HG03342 (cell line): Measurements from ENCODE around the gene ABTB1.

Experiments used
- ATAC-seq: cut with Tn5 transposase; IDR thresholded peaks from one replicate; pipeline ENCODE4 v1.9.1; 2021; ENCODE audit warnings: mild to moderate bottlenecking, moderate library complexity; ENCODE audit not compliant: unreplicated experiment

ABTB1 gene

GRCh38 chr3:127717357-127718244, 44.8 kb downstream of the ABTB1 start:
- ATAC-seq = no peak

GRCh38 chr3:127718245-127718915, 45.6 kb downstream of the ABTB1 start:
- no peak for ATAC-seq

GRCh38 chr3:127718916-127719290, 46.2 kb downstream of the ABTB1 start:
- no peak for ATAC-seq

- ATAC-seq = no peak
These were observed 46.6 kb downstream of the ABTB1 start for GRCh38 chr3:127719369-127719768.

- no peak for ATAC-seq
These were observed 47.5 kb downstream of the ABTB1 start for GRCh38 chr3:127720161-127720823.

GRCh38 chr3:127720985-127721935, 48.5 kb downstream of the ABTB1 start:
- ATAC-seq = no peak

- no peak for ATAC-seq
These were observed 49.5 kb downstream of the ABTB1 start for GRCh38 chr3:127722091-127722784.

- no peak for ATAC-seq
These were observed 50.3 kb downstream of the ABTB1 start for GRCh38 chr3:127723011-127723567.

GRCh38 chr3:127726894-127727293, 54.1 kb downstream of the ABTB1 start:
- no peak for ATAC-seq

- no peak for ATAC-seq
These were observed 55.8 kb downstream of the ABTB1 start for GRCh38 chr3:127728417-127729015.

- no peak for ATAC-seq
These were observed 56.9 kb downstream of the ABTB1 start for GRCh38 chr3:127729556-127730056.

GRCh38 chr3:127730171-127730570, 57.4 kb downstream of the ABTB1 start:
- no peak for ATAC-seq
